WI38 (cell line): ENCODE measurements around the gene FOXA2.

Experiments
- H3K4me3 ChIP-seq: 2 replicates; pipeline ENCODE4 v1.5.1; 2011; ENCODE audit warnings: low read depth, mild to moderate bottlenecking, control low read depth, low read length
- TF ChIP-seq, protein P1 (sequence below): IDR thresholded peaks from 2 replicates; pipeline ENCODE4 v1.5.1; 2012; ENCODE audit warnings: low read depth, mild to moderate bottlenecking, control low read depth, low read length

FOXA2 gene

GRCh38 chr20:22579711-22580697 lies 4.4 kb downstream of the FOXA2 start:
- no peak overlapping the region for H3K4me3 ChIP-seq
- TF ChIP-seq, protein P1, sequence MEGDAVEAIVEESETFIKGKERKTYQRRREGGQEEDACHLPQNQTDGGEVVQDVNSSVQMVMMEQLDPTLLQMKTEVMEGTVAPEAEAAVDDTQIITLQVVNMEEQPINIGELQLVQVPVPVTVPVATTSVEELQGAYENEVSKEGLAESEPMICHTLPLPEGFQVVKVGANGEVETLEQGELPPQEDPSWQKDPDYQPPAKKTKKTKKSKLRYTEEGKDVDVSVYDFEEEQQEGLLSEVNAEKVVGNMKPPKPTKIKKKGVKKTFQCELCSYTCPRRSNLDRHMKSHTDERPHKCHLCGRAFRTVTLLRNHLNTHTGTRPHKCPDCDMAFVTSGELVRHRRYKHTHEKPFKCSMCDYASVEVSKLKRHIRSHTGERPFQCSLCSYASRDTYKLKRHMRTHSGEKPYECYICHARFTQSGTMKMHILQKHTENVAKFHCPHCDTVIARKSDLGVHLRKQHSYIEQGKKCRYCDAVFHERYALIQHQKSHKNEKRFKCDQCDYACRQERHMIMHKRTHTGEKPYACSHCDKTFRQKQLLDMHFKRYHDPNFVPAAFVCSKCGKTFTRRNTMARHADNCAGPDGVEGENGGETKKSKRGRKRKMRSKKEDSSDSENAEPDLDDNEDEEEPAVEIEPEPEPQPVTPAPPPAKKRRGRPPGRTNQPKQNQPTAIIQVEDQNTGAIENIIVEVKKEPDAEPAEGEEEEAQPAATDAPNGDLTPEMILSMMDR = no peak

DNA sequence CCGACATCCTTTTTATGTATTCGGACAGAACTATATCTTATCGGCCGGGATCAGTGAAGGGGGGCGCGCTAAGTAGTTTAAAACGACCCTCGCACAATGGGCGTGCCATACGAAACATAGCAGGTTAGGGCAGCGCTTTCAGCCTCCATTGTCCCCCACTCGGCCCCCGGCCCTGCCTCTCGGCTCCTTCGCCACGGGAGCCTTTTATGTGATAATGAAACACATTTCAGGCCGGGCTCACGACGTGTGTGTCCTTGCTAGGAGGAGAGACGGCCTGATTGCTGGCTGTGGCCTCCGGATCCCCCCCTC lies 5.3 kb downstream of the FOXA2 start:
- TF ChIP-seq, protein P1 = no peak
- H3K4me3 ChIP-seq = no peak overlapping the region

DNA sequence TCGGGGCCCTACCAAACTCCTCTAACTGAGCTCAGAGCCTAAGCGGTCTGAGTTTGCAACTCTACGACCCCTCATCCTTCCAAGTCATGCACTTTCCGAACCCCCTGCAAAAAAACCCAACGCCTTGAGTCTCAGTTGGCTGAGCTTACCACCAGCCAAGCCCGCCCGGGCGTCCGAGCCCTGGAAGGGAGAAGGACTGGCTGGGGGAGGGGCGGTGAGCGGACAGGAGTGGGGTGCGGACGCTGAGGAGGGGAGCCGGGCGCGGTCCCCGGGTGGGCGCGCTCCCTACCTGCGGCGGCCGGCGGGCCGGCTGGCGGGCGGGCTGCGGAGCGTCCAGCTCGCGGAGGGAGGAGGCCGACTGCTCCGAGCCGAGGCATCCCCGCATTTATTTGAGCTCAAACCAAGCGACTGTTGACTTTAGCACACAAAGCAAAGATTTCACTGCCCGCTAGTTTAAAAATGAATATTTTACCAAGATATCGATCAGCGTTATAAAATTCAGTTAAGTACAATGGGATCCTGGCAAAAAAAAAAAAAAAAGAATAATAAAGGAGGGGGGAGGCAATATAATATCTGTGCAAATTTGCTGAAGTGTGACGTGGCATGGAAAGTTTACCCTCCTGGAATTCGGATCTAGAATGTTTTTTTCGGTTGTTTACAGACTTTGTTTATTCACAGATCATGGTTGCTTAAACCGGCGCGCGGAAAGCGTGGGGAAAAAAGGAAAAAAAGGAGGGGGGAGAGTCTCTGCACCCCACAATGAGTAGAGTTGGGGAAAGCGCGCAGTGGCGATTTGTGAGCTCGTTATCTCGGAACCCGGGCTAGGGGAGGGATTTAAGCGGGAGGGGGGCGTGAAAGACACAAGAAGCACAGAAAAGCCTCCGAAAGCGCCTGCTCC lies 5.9 kb downstream of the FOXA2 start:
- TF ChIP-seq, protein P1 = no peak
- no peak overlapping the region for H3K4me3 ChIP-seq

DNA sequence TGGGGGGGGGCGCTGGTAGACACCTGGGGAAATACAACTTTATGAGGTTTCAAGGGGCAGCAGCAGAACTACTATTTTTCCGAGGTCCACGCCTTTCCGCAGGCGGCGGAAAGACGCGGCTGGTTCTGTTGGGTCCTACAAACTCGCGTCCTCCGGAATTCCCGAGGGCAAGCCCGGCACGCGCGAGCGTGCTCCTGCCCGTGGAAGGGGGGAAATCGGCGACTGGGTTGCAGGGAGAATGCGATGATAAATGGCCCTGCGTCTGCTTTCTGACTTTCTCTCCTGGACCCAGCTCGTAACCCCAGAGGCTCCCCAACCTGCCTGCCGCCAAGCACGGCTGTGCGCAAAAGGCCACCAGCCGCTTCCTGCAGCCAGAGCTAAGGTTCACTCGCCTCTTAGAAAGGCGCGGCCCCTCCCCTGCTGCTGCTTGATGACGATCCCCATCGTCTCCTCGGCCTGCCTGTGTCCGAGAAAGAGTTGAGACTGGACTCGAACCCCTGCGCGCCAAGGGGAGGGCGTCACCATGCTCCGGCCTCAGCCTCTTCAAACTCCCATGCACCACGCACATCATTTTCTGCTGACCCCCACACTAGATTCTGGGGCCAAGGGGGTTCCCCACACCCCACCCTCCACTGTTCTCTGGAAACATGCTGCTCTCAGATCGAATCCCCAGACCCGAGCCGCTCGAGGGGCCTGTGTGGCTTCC lies 6.7 kb downstream of the FOXA2 start:
- H3K4me3 ChIP-seq = no peak overlapping the region
- TF ChIP-seq, protein P1 = no peak

GRCh38 chr20:22576733-22577514 lies 7.4 kb downstream of the FOXA2 start:
- no peak overlapping the region for H3K4me3 ChIP-seq
- TF ChIP-seq, protein P1 = no peak

- TF ChIP-seq, protein P1 = no peak
- no peak overlapping the region for H3K4me3 ChIP-seq
Observed at GRCh38 chr20:22576273-22576672, 8.1 kb downstream of the FOXA2 start.
